GM10266 (cell line): ENCODE data around the gene PCSK2.

Experiments
- DNase-seq: peaks from one replicate; pipeline ENCODE4 v3.0.0; 2012; ENCODE audit errors: extremely low spot score
- TF ChIP-seq, protein P1 (sequence below): IDR thresholded peaks from 2 replicates; pipeline ENCODE4 v1.5.1; 2012; ENCODE audit warnings: mild to moderate bottlenecking, low read depth; ENCODE audit not compliant: control insufficient read depth, insufficient read depth; ENCODE audit errors: missing control alignments

PCSK2 gene

DNA sequence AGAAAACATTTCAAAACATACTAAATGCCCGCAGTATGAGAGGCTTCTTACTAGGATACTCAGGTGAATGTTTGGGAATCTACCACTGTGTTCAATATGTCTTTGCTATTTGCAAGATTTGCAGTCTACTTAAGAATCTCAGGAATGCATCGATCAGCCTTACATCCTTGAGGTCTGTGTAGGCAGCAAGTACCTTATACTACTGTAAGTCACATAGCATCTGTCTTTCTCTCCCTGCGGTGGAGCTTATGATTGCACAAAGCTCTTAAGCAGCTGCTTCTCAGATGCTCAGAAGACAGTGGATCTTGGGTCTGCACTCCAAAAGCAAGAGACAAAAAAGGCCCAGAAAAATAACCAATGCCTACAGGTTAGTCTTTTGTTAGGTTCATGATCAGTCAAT, 21.4 kb downstream of the PCSK2 start:
- no peak for DNase-seq
- TF ChIP-seq, protein P1, sequence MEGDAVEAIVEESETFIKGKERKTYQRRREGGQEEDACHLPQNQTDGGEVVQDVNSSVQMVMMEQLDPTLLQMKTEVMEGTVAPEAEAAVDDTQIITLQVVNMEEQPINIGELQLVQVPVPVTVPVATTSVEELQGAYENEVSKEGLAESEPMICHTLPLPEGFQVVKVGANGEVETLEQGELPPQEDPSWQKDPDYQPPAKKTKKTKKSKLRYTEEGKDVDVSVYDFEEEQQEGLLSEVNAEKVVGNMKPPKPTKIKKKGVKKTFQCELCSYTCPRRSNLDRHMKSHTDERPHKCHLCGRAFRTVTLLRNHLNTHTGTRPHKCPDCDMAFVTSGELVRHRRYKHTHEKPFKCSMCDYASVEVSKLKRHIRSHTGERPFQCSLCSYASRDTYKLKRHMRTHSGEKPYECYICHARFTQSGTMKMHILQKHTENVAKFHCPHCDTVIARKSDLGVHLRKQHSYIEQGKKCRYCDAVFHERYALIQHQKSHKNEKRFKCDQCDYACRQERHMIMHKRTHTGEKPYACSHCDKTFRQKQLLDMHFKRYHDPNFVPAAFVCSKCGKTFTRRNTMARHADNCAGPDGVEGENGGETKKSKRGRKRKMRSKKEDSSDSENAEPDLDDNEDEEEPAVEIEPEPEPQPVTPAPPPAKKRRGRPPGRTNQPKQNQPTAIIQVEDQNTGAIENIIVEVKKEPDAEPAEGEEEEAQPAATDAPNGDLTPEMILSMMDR: no peak

DNA sequence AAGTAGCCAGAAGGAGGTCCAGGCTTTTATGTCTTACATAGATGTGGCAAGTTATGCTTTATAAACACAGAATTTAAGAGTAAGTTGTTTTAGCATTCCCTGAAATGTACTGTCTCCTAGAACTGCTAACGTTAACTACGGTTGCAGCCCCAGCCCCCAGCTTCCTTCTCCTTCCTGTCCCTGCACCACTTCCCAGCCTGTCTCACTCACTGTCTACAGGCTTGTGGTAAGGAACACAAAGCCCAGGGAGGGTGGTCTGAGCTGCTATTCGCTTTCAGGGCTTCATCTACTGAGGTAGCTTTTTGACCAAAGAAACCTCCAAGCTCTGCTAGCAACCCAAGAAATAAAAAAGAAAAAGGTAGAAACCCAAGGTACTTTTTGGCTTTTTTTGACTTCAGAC, 35.9 kb downstream of the PCSK2 start:
- TF ChIP-seq, protein P1: no peak
- DNase-seq: no peak

DNA sequence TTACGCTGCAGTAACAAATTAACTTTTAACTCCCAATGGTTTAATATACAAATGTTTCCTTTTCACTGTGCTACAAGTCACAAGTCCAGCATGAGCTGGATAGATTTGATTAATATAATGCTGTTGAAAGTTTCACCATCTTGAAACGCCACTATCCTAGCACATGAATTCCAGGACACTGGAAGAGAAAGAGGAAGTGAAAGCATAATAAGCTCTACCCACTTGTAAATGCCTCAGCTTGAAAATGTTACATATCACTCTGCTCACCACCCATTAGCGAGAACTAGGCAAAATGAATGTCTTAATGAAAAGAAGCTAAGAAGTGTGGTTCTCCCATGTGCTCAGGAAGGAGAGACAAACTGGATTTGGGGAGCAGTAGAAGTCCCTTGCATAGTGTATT, 46.9 kb downstream of the PCSK2 start:
- DNase-seq: no peak
- TF ChIP-seq, protein P1: no peak

DNA sequence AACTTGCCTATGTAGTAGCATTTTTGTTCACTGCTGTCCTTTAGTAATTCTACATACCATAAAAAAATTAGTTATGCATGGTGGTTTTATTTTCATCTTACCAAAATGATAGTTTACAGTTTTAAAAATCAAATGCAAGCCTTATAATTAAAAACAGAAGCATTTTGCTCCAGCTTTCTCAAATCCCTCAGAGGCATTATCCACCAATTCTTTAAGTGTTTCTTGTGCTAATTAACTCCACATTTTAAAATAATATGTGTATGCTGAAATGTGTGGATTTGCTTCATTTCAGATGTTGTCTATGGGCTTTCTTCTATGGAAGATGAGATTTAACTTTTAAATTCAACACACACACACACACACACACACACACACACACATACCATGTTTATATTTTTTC, 49.3 kb downstream of the PCSK2 start:
- no peak for DNase-seq
- TF ChIP-seq, protein P1: no peak

DNA sequence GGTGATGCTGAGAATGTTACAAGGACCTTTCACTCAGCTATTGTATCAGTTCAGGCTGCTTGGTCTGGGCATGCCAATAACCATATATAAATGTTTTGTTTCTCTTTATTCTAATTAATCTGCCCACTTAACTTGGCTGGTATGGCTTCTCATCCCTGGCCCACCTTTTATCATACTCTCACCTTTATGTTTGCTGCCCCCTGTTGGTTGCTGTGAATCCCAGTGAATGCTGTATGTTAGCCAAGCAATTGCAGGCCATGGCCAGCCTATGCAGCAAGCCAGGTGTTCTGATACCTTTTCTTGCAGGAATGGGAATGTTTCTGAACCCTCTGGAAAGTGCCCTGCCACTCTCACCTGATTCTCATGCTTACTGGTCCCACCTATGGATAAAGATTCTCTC, 54.6 kb downstream of the PCSK2 start:
- DNase-seq: peak; percentile 6
- TF ChIP-seq, protein P1: peak; percentile 62

DNA sequence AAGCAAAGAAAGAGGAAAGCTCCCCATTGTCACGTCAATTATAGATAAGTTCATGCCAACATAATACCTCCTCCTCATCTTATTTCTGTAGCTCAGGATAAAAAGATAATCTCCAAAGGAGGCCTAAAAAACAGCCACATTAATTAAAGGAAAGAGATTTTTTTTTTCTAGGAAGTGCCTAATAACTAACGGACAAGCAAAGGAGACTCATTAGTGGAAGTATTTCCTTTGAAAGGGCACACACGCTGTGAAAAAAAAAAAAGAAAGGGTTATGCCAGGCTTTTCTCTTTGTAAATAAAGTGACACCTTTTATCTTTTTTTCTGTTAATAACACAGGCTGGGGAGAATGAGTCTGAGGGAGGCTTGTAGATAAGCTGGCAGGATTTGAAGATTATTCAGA, 55.7 kb downstream of the PCSK2 start:
- TF ChIP-seq, protein P1: no peak
- no peak for DNase-seq

DNA sequence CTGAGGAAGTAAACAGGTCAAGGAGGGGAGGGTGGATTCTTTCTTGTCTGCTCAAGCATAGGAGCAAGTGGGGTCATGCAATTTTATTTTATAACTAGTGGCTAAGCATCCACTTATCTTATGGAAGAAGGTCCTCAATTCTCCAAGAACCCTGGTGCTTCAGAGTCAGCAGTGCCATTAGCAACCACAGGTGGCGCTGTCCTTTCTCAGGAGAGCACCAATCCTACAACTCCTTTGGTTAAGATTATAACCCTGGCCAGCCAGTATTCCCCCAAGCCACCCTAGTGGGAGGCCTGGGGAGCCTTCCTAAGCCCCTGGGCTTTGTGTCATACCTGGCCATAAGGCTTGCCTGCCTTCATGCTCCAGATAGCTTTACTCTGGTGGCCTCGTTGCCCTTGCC, 60.7 kb downstream of the PCSK2 start:
- no peak for DNase-seq
- TF ChIP-seq, protein P1: peak; percentile 11
